ENCODE measurements around the gene PVALB.

The PVALB gene

GRCh38 chr22:36816636-36817524 is at the start of gene PVALB:
Gene PVALB (minus strand): TSS chr22:36817035. CDS start chr22:36817005, 30 bp downstream.
- Histone ChIP-seq H3K27me3 (ENCODE audit: control insufficient read depth, insufficient read depth, low read length) (peaks cover 49% of the 10 kb centered on the region), H3K27ac (ENCODE audit: low read length) (no peak within 1 kb of the TSS), H3K36me3 (ENCODE audit: control insufficient read depth, low read depth, low read length) (no peaks in the 10 kb centered on the region), H3K9ac (ENCODE audit: low read length) (no peak within 1 kb of the TSS), H3K4me1 (ENCODE audit: control insufficient read depth, low read depth, low read length) (peaks cover 10% of the 10 kb centered on the region), H3K9me3 (ENCODE audit: control insufficient read depth, low read depth, low read length) (no peaks in the 10 kb centered on the region), H3K4me3 (ENCODE audit: low read length) (peak within 1 kb of the TSS; percentile 69)

GRCh38 chr22:36865346-36865745 is 48.5 kb upstream of the PVALB start:
- H3K4me3 ChIP-seq (ENCODE audit: low read length): no peak overlapping the region
- H3K27me3 ChIP-seq (ENCODE audit: control insufficient read depth, insufficient read depth, low read length): no peaks in the 10 kb centered on the region
- no peak overlapping the region for H3K9ac ChIP-seq (ENCODE audit: low read length)
- H3K4me1 ChIP-seq (ENCODE audit: control insufficient read depth, low read depth, low read length): no peaks in the 10 kb centered on the region
- H3K27ac ChIP-seq (ENCODE audit: low read length): no peak overlapping the region
- no peaks in the 10 kb centered on the region for H3K36me3 ChIP-seq (ENCODE audit: control insufficient read depth, low read depth, low read length)
- no peaks in the 10 kb centered on the region for H3K9me3 ChIP-seq (ENCODE audit: control insufficient read depth, low read depth, low read length)

- H3K36me3 ChIP-seq (ENCODE audit: control insufficient read depth, low read depth, low read length): no peaks in the 10 kb centered on the region
- no peaks in the 10 kb centered on the region for H3K27me3 ChIP-seq (ENCODE audit: control insufficient read depth, insufficient read depth, low read length)
- H3K9ac ChIP-seq (ENCODE audit: low read length): no peak overlapping the region
- H3K4me1 ChIP-seq (ENCODE audit: control insufficient read depth, low read depth, low read length): no peaks in the 10 kb centered on the region
- H3K27ac ChIP-seq (ENCODE audit: low read length): no peak overlapping the region
- no peak overlapping the region for H3K4me3 ChIP-seq (ENCODE audit: low read length)
- H3K9me3 ChIP-seq (ENCODE audit: control insufficient read depth, low read depth, low read length): no peaks in the 10 kb centered on the region
Measured at GRCh38 chr22:36864454-36865215, 47.8 kb upstream of the PVALB start.

- Histone ChIP-seq H3K9ac (ENCODE audit: low read length) (no peak overlapping the region), H3K9me3 (ENCODE audit: control insufficient read depth, low read depth, low read length) (no peaks in the 10 kb centered on the region), H3K36me3 (ENCODE audit: control insufficient read depth, low read depth, low read length) (no peaks in the 10 kb centered on the region), H3K27ac (ENCODE audit: low read length) (no peak overlapping the region), H3K4me1 (ENCODE audit: control insufficient read depth, low read depth, low read length) (no peaks in the 10 kb centered on the region), H3K27me3 (ENCODE audit: control insufficient read depth, insufficient read depth, low read length) (no peaks in the 10 kb centered on the region), H3K4me3 (ENCODE audit: low read length) (no peak overlapping the region)
Measured at GRCh38 chr22:36863979-36864378, 47.1 kb upstream of the PVALB start.

- no peaks in the 10 kb centered on the region for H3K36me3 ChIP-seq (ENCODE audit: control insufficient read depth, low read depth, low read length)
- no peak overlapping the region for H3K9ac ChIP-seq (ENCODE audit: low read length)
- H3K27me3 ChIP-seq (ENCODE audit: control insufficient read depth, insufficient read depth, low read length): no peaks in the 10 kb centered on the region
- no peak overlapping the region for H3K4me3 ChIP-seq (ENCODE audit: low read length)
- H3K4me1 ChIP-seq (ENCODE audit: control insufficient read depth, low read depth, low read length): no peaks in the 10 kb centered on the region
- no peaks in the 10 kb centered on the region for H3K9me3 ChIP-seq (ENCODE audit: control insufficient read depth, low read depth, low read length)
- no peak overlapping the region for H3K27ac ChIP-seq (ENCODE audit: low read length)
Measured at GRCh38 chr22:36863281-36863680, 46.4 kb upstream of the PVALB start.

- Histone ChIP-seq H3K9me3 (ENCODE audit: control insufficient read depth, low read depth, low read length) (no peaks in the 10 kb centered on the region), H3K4me1 (ENCODE audit: control insufficient read depth, low read depth, low read length) (no peaks in the 10 kb centered on the region), H3K36me3 (ENCODE audit: control insufficient read depth, low read depth, low read length) (no peaks in the 10 kb centered on the region), H3K9ac (ENCODE audit: low read length) (no peak overlapping the region), H3K4me3 (ENCODE audit: low read length) (no peak overlapping the region), H3K27me3 (ENCODE audit: control insufficient read depth, insufficient read depth, low read length) (peaks cover 6% of the 10 kb centered on the region), H3K27ac (ENCODE audit: low read length) (no peak overlapping the region)
Measured at GRCh38 chr22:36862251-36863242, 45.7 kb upstream of the PVALB start.

GRCh38 chr22:36860821-36861659 is 44.2 kb upstream of the PVALB start, which contains the start of gene NCF4:
Gene NCF4 (plus strand): TSS chr22:36861006. CDS start chr22:36861172, 166 bp downstream.
- H3K9me3 ChIP-seq (ENCODE audit: control insufficient read depth, low read depth, low read length): no peaks in the 10 kb centered on the region
- H3K27ac ChIP-seq (ENCODE audit: low read length): no peak within 1 kb of the TSS
- peaks cover 19% of the 10 kb centered on the region for H3K27me3 ChIP-seq (ENCODE audit: control insufficient read depth, insufficient read depth, low read length)
- H3K9ac ChIP-seq (ENCODE audit: low read length): no peak within 1 kb of the TSS
- no peaks in the 10 kb centered on the region for H3K36me3 ChIP-seq (ENCODE audit: control insufficient read depth, low read depth, low read length)
- H3K4me3 ChIP-seq (ENCODE audit: low read length): no peak within 1 kb of the TSS
- H3K4me1 ChIP-seq (ENCODE audit: control insufficient read depth, low read depth, low read length): no peaks in the 10 kb centered on the region

GRCh38 chr22:36860438-36860820 is 43.6 kb upstream of the PVALB start:
- no peak overlapping the region for H3K27ac ChIP-seq (ENCODE audit: low read length)
- H3K4me1 ChIP-seq (ENCODE audit: control insufficient read depth, low read depth, low read length): no peaks in the 10 kb centered on the region
- H3K27me3 ChIP-seq (ENCODE audit: control insufficient read depth, insufficient read depth, low read length): peaks cover 19% of the 10 kb centered on the region
- H3K4me3 ChIP-seq (ENCODE audit: low read length): no peak overlapping the region
- no peaks in the 10 kb centered on the region for H3K36me3 ChIP-seq (ENCODE audit: control insufficient read depth, low read depth, low read length)
- H3K9me3 ChIP-seq (ENCODE audit: control insufficient read depth, low read depth, low read length): no peaks in the 10 kb centered on the region
- H3K9ac ChIP-seq (ENCODE audit: low read length): no peak overlapping the region

- Histone ChIP-seq H3K4me3 (ENCODE audit: low read length) (no peak overlapping the region), H3K9ac (ENCODE audit: low read length) (no peak overlapping the region), H3K4me1 (ENCODE audit: control insufficient read depth, low read depth, low read length) (no peaks in the 10 kb centered on the region), H3K27ac (ENCODE audit: low read length) (no peak overlapping the region), H3K9me3 (ENCODE audit: control insufficient read depth, low read depth, low read length) (no peaks in the 10 kb centered on the region), H3K27me3 (ENCODE audit: control insufficient read depth, insufficient read depth, low read length) (peaks cover 19% of the 10 kb centered on the region), H3K36me3 (ENCODE audit: control insufficient read depth, low read depth, low read length) (no peaks in the 10 kb centered on the region)
Measured at GRCh38 chr22:36860017-36860416, 43.2 kb upstream of the PVALB start.

GRCh38 chr22:36858966-36859365 is 42.1 kb upstream of the PVALB start:
- H3K4me1 ChIP-seq (ENCODE audit: control insufficient read depth, low read depth, low read length): no peaks in the 10 kb centered on the region
- no peak overlapping the region for H3K9ac ChIP-seq (ENCODE audit: low read length)
- no peak overlapping the region for H3K27ac ChIP-seq (ENCODE audit: low read length)
- no peak overlapping the region for H3K4me3 ChIP-seq (ENCODE audit: low read length)
- peaks cover 19% of the 10 kb centered on the region for H3K27me3 ChIP-seq (ENCODE audit: control insufficient read depth, insufficient read depth, low read length)
- no peaks in the 10 kb centered on the region for H3K9me3 ChIP-seq (ENCODE audit: control insufficient read depth, low read depth, low read length)
- no peaks in the 10 kb centered on the region for H3K36me3 ChIP-seq (ENCODE audit: control insufficient read depth, low read depth, low read length)

Measured in iPS-18a (cell line).